Skeletal muscle satellite cell (primary cell): ENCODE data around the gene MAPK12. TPM values are rescaled to one million over a fixed set of nuclear protein-coding genes. Genes with fewer than 3 reads are reported as not detected.
A peak's percentile ranks its signal among the peaks of the same experiment; 100 is the strongest.

ENCODE experiments used
- H3K27me3 ChIP-seq: 2 replicates; pipeline ENCODE4 v1.7.0; 2013; ENCODE audit warnings: low read length; ENCODE audit not compliant: control insufficient read depth, insufficient read depth
- H3K36me3 ChIP-seq: 2 replicates; pipeline ENCODE4 v1.7.0; 2013; ENCODE audit warnings: mild to moderate bottlenecking, control low read depth, low read length; ENCODE audit not compliant: insufficient read depth
- H3K4me1 ChIP-seq: 2 replicates; pipeline ENCODE4 v1.7.0; 2013; ENCODE audit warnings: low read length; ENCODE audit not compliant: control insufficient read depth, insufficient read depth
- H3K4me2 ChIP-seq: 2 replicates; pipeline ENCODE4 v1.7.0; 2013; ENCODE audit warnings: mild to moderate bottlenecking, low read length
- H3K4me3 ChIP-seq: 2 replicates; pipeline ENCODE4 v1.7.0; 2013; ENCODE audit warnings: low read length
- H3K9ac ChIP-seq: 2 replicates; pipeline ENCODE4 v1.7.0; 2013; ENCODE audit warnings: mild to moderate bottlenecking, low read depth, low read length, moderate library complexity
- H3K9me3 ChIP-seq: replicated peaks from 2 replicates; pipeline ENCODE4 v1.7.0; 2013; ENCODE audit warnings: mild to moderate bottlenecking, control low read depth, low read length
- total RNA-seq: library from RNA; depleted of rRNA; stranded (reverse); fragments of >200 nt; gene quantifications from 2 replicates; pipeline ENCODE4 v1.2.3, GENCODE V29; 2012; rRNA removed

Gene MAPK12
- total RNA-seq: 36.5 and 52.4 TPM in 2 replicates

GRCh38 chr22:50261615-50262459 is at the start of gene MAPK12:
Gene MAPK12 (minus strand): TSS chr22:50261683. CDS start chr22:50261509, 174 bp downstream.
- H3K9me3 ChIP-seq: no peaks in the 10 kb centered on the region
- peak within 1 kb of the TSS; percentile 94 for H3K4me2 ChIP-seq
- H3K4me1 ChIP-seq: peaks cover 34% of the 10 kb centered on the region
- peak within 1 kb of the TSS; percentile 78 for H3K4me3 ChIP-seq
- H3K27me3 ChIP-seq: no peaks in the 10 kb centered on the region
- H3K9ac ChIP-seq: peak within 1 kb of the TSS; percentile 84
- peaks cover 3% of the 10 kb centered on the region for H3K36me3 ChIP-seq

GRCh38 chr22:50310949-50311444 is 49.5 kb upstream of the MAPK12 start:
- no peaks in the 10 kb centered on the region for H3K27me3 ChIP-seq
- H3K4me3 ChIP-seq: no peak overlapping the region
- peaks cover 19% of the 10 kb centered on the region for H3K4me1 ChIP-seq
- H3K4me2 ChIP-seq: no peak overlapping the region
- no peak overlapping the region for H3K9ac ChIP-seq
- H3K36me3 ChIP-seq: peaks cover 5% of the 10 kb centered on the region
- H3K9me3 ChIP-seq: no peaks in the 10 kb centered on the region

DNA sequence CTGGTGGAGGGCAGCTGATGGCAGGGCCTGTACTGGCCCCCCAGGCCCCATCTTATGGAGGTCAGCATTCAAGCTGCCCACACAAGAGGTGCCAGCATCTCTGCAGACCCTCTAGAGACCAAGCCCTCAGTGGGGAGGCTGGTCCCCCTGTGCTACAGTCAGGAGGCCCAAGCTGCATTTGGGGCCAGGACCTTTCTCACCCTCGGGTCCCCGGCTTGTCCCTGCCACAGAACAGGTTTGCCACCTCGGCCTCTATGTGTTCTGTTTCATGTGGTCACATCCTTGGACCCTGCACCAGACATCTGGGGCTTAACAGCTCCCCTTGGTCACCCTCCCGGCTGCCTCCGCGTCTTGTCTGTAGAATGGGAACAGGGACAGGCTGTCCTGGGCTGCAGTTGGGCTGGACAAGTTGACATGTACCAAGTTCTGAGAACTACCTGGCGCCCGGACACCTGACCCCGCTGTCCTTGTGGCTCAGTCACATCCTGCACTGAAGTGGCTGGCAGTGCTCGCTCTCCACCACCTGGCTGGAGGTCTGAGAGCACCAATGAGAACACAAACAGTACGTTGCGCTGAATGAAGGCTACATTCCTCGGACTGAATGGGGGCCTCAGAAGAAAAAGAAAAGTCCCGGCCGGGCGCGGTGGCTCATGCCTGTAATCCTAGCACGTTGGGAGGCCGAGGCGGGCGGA is 48.7 kb upstream of the MAPK12 start:
- no peak overlapping the region for H3K4me3 ChIP-seq
- H3K9me3 ChIP-seq: no peaks in the 10 kb centered on the region
- peaks cover 5% of the 10 kb centered on the region for H3K36me3 ChIP-seq
- H3K4me1 ChIP-seq: peaks cover 23% of the 10 kb centered on the region
- H3K27me3 ChIP-seq: no peaks in the 10 kb centered on the region
- no peak overlapping the region for H3K9ac ChIP-seq
- H3K4me2 ChIP-seq: no peak overlapping the region

GRCh38 chr22:50309601-50309991 is 48.1 kb upstream of the MAPK12 start:
- Histone ChIP-seq H3K27me3 (no peaks in the 10 kb centered on the region), H3K9me3 (no peaks in the 10 kb centered on the region), H3K36me3 (peaks cover 5% of the 10 kb centered on the region), H3K9ac (peak overlapping the region; percentile 52), H3K4me1 (peaks cover 29% of the 10 kb centered on the region), H3K4me2 (no peak overlapping the region), H3K4me3 (no peak overlapping the region)

GRCh38 chr22:50308986-50309600 is 47.6 kb upstream of the MAPK12 start:
- no peaks in the 10 kb centered on the region for H3K9me3 ChIP-seq
- no peaks in the 10 kb centered on the region for H3K27me3 ChIP-seq
- H3K4me1 ChIP-seq: peaks cover 34% of the 10 kb centered on the region
- H3K4me3 ChIP-seq: no peak overlapping the region
- peaks cover 5% of the 10 kb centered on the region for H3K36me3 ChIP-seq
- H3K4me2 ChIP-seq: peak overlapping the region; percentile 69
- peak overlapping the region; percentile 52 for H3K9ac ChIP-seq

DNA sequence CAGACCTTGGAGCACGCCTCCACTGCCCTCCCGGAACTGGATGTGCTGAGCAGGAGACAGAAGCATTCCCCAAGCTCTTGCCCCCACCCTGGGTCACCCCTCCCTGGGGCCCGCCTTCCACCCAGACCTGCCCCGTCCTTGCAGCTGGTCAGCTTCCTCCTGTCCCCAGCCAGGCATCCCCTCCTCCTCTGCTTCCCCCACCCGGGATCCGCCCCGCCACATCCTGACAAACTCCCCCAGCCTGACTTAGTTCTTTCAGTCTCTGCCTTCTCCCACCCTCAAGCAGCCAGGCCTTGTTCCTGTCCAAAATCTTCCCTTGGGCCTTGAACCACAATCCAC is 47.1 kb upstream of the MAPK12 start:
- peaks cover 40% of the 10 kb centered on the region for H3K4me1 ChIP-seq

DNA sequence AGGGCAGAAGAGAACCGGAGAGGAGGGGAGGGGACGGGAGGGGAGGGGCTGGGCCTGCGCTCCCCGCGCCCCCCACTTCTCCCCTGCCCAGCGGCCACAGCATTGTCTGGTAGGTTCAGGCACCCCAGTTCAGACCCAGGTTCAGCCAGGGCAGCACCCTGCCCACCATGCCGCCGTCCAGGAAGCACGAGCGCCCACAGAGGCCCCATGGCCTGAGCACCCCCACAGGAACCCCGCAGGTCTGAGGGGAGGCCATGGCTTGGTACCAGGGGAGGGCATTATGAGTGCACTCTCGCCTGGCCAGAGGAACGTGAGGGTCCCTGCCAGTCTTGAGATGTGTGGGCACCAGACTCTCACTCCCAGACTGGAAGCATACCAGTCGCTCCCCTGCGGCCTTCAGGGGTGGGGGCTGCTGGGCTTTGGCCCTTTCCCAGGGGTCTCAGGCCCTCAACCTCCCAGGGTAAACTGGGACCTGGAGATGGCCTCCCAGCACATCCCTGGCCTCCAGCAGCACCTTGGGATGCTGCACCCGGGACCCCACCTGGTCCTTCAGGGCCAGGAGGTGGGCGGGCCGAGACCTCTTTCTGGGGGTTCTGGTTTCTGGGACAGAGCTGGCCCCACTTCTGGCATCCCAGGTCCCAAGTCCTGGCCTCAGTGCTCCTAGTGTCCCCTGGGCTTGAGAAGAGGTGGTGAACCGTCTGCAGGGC is 46.6 kb upstream of the MAPK12 start:
- peak overlapping the region; percentile 52 for H3K9ac ChIP-seq
- H3K36me3 ChIP-seq: peaks cover 5% of the 10 kb centered on the region
- no peaks in the 10 kb centered on the region for H3K27me3 ChIP-seq
- peak overlapping the region; percentile 69 for H3K4me2 ChIP-seq
- no peaks in the 10 kb centered on the region for H3K9me3 ChIP-seq
- H3K4me3 ChIP-seq: peak overlapping the region; percentile 29
- H3K4me1 ChIP-seq: peaks cover 45% of the 10 kb centered on the region

More for the DNA sequence above, 47.1 kb upstream of the MAPK12 start:
- H3K4me2 ChIP-seq: peak overlapping the region; percentile 69
- peak overlapping the region; percentile 52 for H3K9ac ChIP-seq
- H3K4me3 ChIP-seq: peak overlapping the region; percentile 29
- no peaks in the 10 kb centered on the region for H3K27me3 ChIP-seq
- H3K36me3 ChIP-seq: peaks cover 5% of the 10 kb centered on the region
- no peaks in the 10 kb centered on the region for H3K9me3 ChIP-seq

DNA sequence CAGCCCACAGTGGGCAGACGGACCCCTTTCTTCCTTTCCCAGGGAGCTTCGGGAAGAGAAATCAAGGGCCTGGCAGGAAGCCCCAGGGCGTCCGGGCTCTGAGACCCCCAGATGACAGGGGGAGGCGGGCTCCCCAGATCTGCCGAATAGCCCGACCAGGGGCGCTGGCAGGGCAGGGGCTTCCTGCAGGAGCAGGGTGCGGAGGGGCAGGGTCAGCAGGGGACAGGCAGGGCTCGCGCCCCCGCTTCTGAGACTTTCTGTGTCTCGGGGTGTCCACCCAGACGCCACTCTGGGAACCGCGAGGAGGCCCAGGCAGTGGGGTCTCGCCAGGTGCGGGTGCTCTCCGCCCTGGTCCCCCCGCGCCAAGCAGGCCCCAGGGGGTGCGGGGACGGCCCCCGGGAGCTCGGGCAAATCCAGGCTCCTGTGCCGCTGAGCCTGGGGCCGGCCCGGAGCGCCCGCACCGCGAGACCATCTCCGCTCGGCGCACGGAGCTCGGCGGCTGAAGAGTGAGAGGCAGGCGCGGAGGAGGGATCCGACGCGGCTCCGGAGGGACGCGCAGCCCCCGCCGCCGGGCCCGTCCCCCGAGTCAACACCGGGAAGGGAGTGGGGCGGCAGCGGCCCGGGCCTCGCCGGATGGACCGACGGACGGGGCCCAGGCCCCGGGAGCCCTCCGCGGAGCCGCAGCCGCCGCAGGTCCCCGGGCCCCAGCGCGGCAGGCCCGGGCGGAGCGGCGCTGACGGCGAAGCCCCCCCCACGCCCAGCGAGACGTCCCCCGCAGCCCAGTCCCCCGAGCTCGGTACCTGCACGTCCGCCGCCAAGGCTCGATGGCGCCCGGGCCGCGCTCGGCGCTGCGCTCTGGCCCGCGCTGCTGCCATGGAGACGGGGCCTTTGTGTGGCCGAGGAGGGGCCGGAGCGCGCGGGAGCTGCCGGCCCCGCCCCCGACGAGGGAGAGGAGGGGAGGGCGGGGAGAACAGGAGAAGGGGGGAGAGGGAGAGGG is 45.6 kb upstream of the MAPK12 start, which contains the start of gene PLXNB2:
Gene PLXNB2 (minus strand): TSS at position 894 of the 997 bp plus-strand sequence. CDS start 17,062 bp downstream, outside the sequence.
- Histone ChIP-seq H3K4me1 (peaks cover 55% of the 10 kb centered on the region), H3K27me3 (no peaks in the 10 kb centered on the region), H3K36me3 (peaks cover 5% of the 10 kb centered on the region), H3K9ac (peak within 1 kb of the TSS; percentile 97), H3K4me2 (peak within 1 kb of the TSS; percentile 97), H3K4me3 (peak within 1 kb of the TSS; percentile 84), H3K9me3 (no peaks in the 10 kb centered on the region)

DNA sequence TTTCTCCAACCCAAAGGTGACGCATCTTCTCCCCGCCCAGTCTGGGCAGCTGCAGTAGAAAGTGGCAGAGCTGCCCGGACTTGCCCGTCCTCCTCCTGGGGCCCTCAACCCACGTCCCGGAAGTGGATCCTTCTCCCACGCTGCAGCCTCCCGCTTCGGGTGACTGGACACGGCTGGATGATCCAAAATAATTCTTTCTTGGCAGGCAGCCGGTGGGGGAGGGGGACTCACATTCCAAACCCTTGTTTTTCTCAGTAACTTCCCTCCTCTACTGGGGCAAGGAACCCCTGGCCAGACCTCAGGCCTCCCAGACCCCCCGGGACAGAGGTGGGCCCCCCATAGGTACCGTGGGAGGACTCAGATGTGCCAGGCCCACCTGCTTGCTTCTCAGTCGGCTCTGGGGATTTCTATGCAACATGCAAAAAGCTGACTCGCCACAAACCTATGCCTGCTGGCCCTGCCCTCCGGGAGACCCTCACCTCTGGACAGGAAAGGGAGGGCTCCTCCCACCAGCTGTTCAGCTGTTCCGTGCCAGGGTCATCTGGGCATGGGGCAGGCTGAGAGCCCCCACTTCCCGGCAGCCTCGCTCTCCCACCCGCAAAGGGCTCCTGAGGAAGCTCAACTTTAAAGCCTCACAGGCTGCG is 44.6 kb upstream of the MAPK12 start:
- Histone ChIP-seq H3K9ac (peak overlapping the region; percentile 97), H3K27me3 (no peaks in the 10 kb centered on the region), H3K36me3 (peaks cover 10% of the 10 kb centered on the region), H3K4me2 (peak overlapping the region; percentile 97), H3K4me3 (peak overlapping the region; percentile 84), H3K4me1 (peaks cover 65% of the 10 kb centered on the region), H3K9me3 (no peaks in the 10 kb centered on the region)
